Activated naive CD4-positive, alpha-beta T cell treated with anti-CD3 and anti-CD28 coated beads, Interleukin-2, amount 10 ng/mL, durations not matched to agents 7 days and 5 days (primary cell): ENCODE results near the gene KSR1.
A peak's percentile ranks its signal among the peaks of the same experiment; 100 is the strongest.
"Not testable (repeated sequence)": the region's sequence is repeated elsewhere in the genome, so short reads cannot be mapped to it uniquely, and the experiment has no call there.

ENCODE experiments used
- CTCF ChIA-PET: fragments of 350-600 bp; sonication (Branson Sonifier 250); formaldehyde crosslinking; loops from one replicate; lab custom pipeline; 2021; ENCODE audit warnings: antibody characterized with exemption; lab: Charles Lee
- DNase-seq: peaks from one replicate; pipeline ENCODE4 v3.0.0-alpha.2; 2020
- H3K27ac Mint-ChIP-seq: one replicate; pipeline ENCODE4 v1.8.0; 2021; ENCODE audit warnings: mild to moderate bottlenecking, moderate library complexity, mixed read lengths
- H3K27me3 Mint-ChIP-seq: one replicate; pipeline ENCODE4 v1.8.0; 2021; ENCODE audit warnings: mild to moderate bottlenecking, mixed read lengths
- H3K36me3 Mint-ChIP-seq: one replicate; pipeline ENCODE4 v1.8.0; 2021; ENCODE audit warnings: mixed read lengths
- H3K4me1 Mint-ChIP-seq: one replicate; pipeline ENCODE4 v1.8.0; 2021; ENCODE audit warnings: mixed read lengths
- H3K4me3 Mint-ChIP-seq: one replicate; pipeline ENCODE4 v1.8.0; 2021; ENCODE audit warnings: mild to moderate bottlenecking, moderate library complexity, mixed read lengths
- H3K9me3 Mint-ChIP-seq: one replicate; pipeline ENCODE4 v1.8.0; 2021; ENCODE audit warnings: mixed read lengths

Gene KSR1

GRCh38 chr17:27455914-27456680, at the start of gene KSR1:
TSS of gene KSR1 (plus strand) at chr17:27456448. CDS start at chr17:27456644, 196 bp downstream.
- H3K9me3 Mint-ChIP-seq, result no peaks in the 10 kb centered on the region
- peaks cover 7% of the 10 kb centered on the region for H3K36me3 Mint-ChIP-seq
- peak; percentile 89 for DNase-seq
- peaks cover 32% of the 10 kb centered on the region for H3K27me3 Mint-ChIP-seq
- H3K4me3 Mint-ChIP-seq, result peak within 1 kb of the TSS; percentile 82
- H3K27ac Mint-ChIP-seq, result peak within 1 kb of the TSS; percentile 70
- peaks cover 45% of the 10 kb centered on the region for H3K4me1 Mint-ChIP-seq
- CTCF ChIA-PET, result interaction anchor here (0.7 to 2.3 kb wide), 16 partner anchors 11 to 219 kb away, joined by 3 to 23 read pairs (median 5); no protein-coding TSS in a partner anchor

- Mint-ChIP-seq H3K27me3 (peaks cover 30% of the 10 kb centered on the region), H3K4me1 (no peaks in the 10 kb centered on the region), H3K9me3 (no peaks in the 10 kb centered on the region), H3K36me3 (no peaks in the 10 kb centered on the region), H3K4me3 (no peak overlapping the region), H3K27ac (no peak overlapping the region)
- no peak for DNase-seq
- CTCF ChIA-PET, result interaction anchor here (1.1 to 1.2 kb wide), 2 partner anchors 26 to 53 kb away, joined by 3 read pairs; no protein-coding TSS in a partner anchor
Measured at GRCh38 chr17:27407916-27408864, 48.1 kb upstream of the KSR1 start.

- Mint-ChIP-seq H3K36me3 (no peaks in the 10 kb centered on the region), H3K27me3 (peaks cover 30% of the 10 kb centered on the region)
- CTCF ChIA-PET, result interaction anchor here (1.0 to 1.2 kb wide), 3 partner anchors 27 to 191 kb away, joined by 3 to 4 read pairs (median 3); no protein-coding TSS in a partner anchor
Measured at GRCh38 chr17:27408891-27409290, 47.4 kb upstream of the KSR1 start.

GRCh38 chr17:27412158-27412557, 44.1 kb upstream of the KSR1 start:
- H3K4me3 Mint-ChIP-seq, DNase-seq, H3K9me3 Mint-ChIP-seq, H3K27ac Mint-ChIP-seq, H3K4me1 Mint-ChIP-seq, H3K36me3 Mint-ChIP-seq: not testable (repeated sequence)
- peaks cover 29% of the 10 kb centered on the region for H3K27me3 Mint-ChIP-seq
- CTCF ChIA-PET, result interaction anchor here (0.9 to 1.7 kb wide), 6 partner anchors 10 to 168 kb away, joined by 3 to 5 read pairs (median 4); no protein-coding TSS in a partner anchor

More at GRCh38 chr17:27408891-27409290, 47.4 kb upstream of the KSR1 start:
- Mint-ChIP-seq H3K4me3 (no peak overlapping the region), H3K4me1 (no peaks in the 10 kb centered on the region), H3K9me3 (no peaks in the 10 kb centered on the region), H3K27ac (no peak overlapping the region)
- DNase-seq, result no peak

- DNase-seq, result no peak
- CTCF ChIA-PET, result interaction anchor here (1.1 to 1.6 kb wide), 4 partner anchors 25 to 187 kb away, joined by 4 to 8 read pairs (median 4); no protein-coding TSS in a partner anchor
- Mint-ChIP-seq H3K4me3 (no peak overlapping the region), H3K27ac (no peak overlapping the region), H3K4me1 (no peaks in the 10 kb centered on the region), H3K27me3 (peaks cover 27% of the 10 kb centered on the region), H3K9me3 (no peaks in the 10 kb centered on the region), H3K36me3 (no peaks in the 10 kb centered on the region)
Measured at GRCh38 chr17:27413315-27413714, 42.9 kb upstream of the KSR1 start.

GRCh38 chr17:27413792-27414191, 42.5 kb upstream of the KSR1 start:
- peaks cover 23% of the 10 kb centered on the region for H3K27me3 Mint-ChIP-seq
- CTCF ChIA-PET, result interaction anchor here (1.3 to 1.5 kb wide), 3 partner anchors 33 to 191 kb away, joined by 3 to 8 read pairs (median 3); no protein-coding TSS in a partner anchor

GRCh38 chr17:27414271-27414670, 42.0 kb upstream of the KSR1 start:
- Mint-ChIP-seq H3K27me3 (peaks cover 19% of the 10 kb centered on the region), H3K4me3 (no peak overlapping the region), H3K9me3 (no peaks in the 10 kb centered on the region), H3K36me3 (no peaks in the 10 kb centered on the region), H3K4me1 (no peaks in the 10 kb centered on the region), H3K27ac (no peak overlapping the region)
- CTCF ChIA-PET, result interaction anchor here (1.3 kb wide), 2 partner anchors 34 to 190 kb away, joined by 3 read pairs; no protein-coding TSS in a partner anchor
- DNase-seq, result no peak

More at GRCh38 chr17:27413792-27414191, 42.5 kb upstream of the KSR1 start:
- Mint-ChIP-seq H3K9me3 (no peaks in the 10 kb centered on the region), H3K36me3 (no peaks in the 10 kb centered on the region), H3K4me1 (no peaks in the 10 kb centered on the region), H3K4me3 (no peak overlapping the region), H3K27ac (no peak overlapping the region)
- DNase-seq, result no peak

GRCh38 chr17:27414694-27415093, 41.6 kb upstream of the KSR1 start:
- peaks cover 14% of the 10 kb centered on the region for H3K27me3 Mint-ChIP-seq
- no peaks in the 10 kb centered on the region for H3K9me3 Mint-ChIP-seq
- no peak overlapping the region for H3K4me3 Mint-ChIP-seq
- H3K36me3 Mint-ChIP-seq, result no peaks in the 10 kb centered on the region
- H3K27ac Mint-ChIP-seq, result no peak overlapping the region
- DNase-seq, result no peak
- H3K4me1 Mint-ChIP-seq, result no peaks in the 10 kb centered on the region
- CTCF ChIA-PET, result interaction anchor here (1.3 kb wide), 2 partner anchors 34 to 190 kb away, joined by 3 read pairs; no protein-coding TSS in a partner anchor

GRCh38 chr17:27415120-27415795, 41.0 kb upstream of the KSR1 start:
- H3K4me1 Mint-ChIP-seq, result no peaks in the 10 kb centered on the region
- H3K27ac Mint-ChIP-seq, result no peak overlapping the region
- H3K4me3 Mint-ChIP-seq, result no peak overlapping the region
- CTCF ChIA-PET, result interaction anchor here (1.3 kb wide), 2 partner anchors 35 to 189 kb away, joined by 3 read pairs; no protein-coding TSS in a partner anchor
- no peaks in the 10 kb centered on the region for H3K36me3 Mint-ChIP-seq
- H3K9me3 Mint-ChIP-seq, result no peaks in the 10 kb centered on the region
- peaks cover 17% of the 10 kb centered on the region for H3K27me3 Mint-ChIP-seq
- DNase-seq, result peak; percentile 26

- Mint-ChIP-seq H3K36me3 (no peaks in the 10 kb centered on the region), H3K27ac (no peak overlapping the region), H3K27me3 (peaks cover 26% of the 10 kb centered on the region), H3K9me3 (no peaks in the 10 kb centered on the region), H3K4me1 (no peaks in the 10 kb centered on the region), H3K4me3 (no peak overlapping the region)
- no peak for DNase-seq
- CTCF ChIA-PET, result no interaction called here
Measured at GRCh38 chr17:27417596-27418365, 38.5 kb upstream of the KSR1 start.

- H3K27me3 Mint-ChIP-seq, result peaks cover 26% of the 10 kb centered on the region
- CTCF ChIA-PET, result no interaction called here
- H3K36me3 Mint-ChIP-seq, result no peaks in the 10 kb centered on the region
- H3K4me1 Mint-ChIP-seq, result no peaks in the 10 kb centered on the region
- no peak overlapping the region for H3K27ac Mint-ChIP-seq
- DNase-seq, result no peak
- H3K4me3 Mint-ChIP-seq, result no peak overlapping the region
- H3K9me3 Mint-ChIP-seq, result no peaks in the 10 kb centered on the region
Measured at GRCh38 chr17:27418366-27418615, 38.0 kb upstream of the KSR1 start.

GRCh38 chr17:27419156-27419555, 37.1 kb upstream of the KSR1 start:
- Mint-ChIP-seq H3K4me3 (no peak overlapping the region), H3K4me1 (no peaks in the 10 kb centered on the region), H3K27ac (no peak overlapping the region), H3K36me3 (no peaks in the 10 kb centered on the region), H3K9me3 (no peaks in the 10 kb centered on the region), H3K27me3 (peaks cover 26% of the 10 kb centered on the region)
- DNase-seq, result no peak
- CTCF ChIA-PET, result no interaction called here
